ENCODE measurements around the gene PGC. TPM values are rescaled to one million over a fixed set of nuclear protein-coding genes. Genes with fewer than 3 reads are reported as not detected.

Gene PGC
- total and polyA plus RNA-seq, 2 donors (not counting 1 experiment from before 2014, with no cell fraction given) = not detected

DNA sequence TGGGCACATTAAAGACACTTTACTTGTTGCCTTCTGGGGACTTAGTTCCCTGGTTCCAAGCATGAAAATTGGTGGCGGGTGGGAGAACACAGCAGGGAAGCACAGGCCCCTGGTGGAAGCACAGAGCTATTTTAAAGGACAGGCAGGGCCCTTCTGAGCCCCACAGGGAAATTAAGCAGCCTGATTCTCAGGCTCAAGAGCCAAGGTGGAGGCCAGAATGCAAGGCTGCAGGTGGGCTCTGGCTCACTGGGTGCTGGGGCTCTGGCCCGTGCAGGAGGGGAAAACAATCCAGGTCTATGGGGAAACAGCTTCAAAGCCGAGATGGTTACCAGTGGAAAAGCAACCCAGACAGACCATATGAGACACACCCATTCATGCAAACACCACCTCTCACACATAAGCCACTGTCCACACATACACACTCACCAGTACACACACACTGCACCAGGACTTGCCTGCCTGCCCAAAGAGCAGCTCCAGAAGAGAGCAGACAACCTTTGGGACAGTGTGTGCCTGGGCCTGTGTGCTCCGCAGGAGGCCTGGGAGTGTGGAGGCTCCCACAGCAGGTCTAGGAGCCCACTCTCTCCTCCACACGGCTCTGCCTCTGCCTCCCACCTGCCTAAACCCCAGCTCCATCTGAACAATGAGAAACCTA, 42.4 kb downstream of the PGC start:
- peak overlapping the region; percentile 82 for H3K4me2 ChIP-seq (replicated peaks; ENCODE audit: low read depth, low read length, poor library complexity, severe bottlenecking)
- Mint-ChIP-seq H3K9me3 (ENCODE audit: insufficient read depth) (no peaks in the 10 kb centered on the region), H3K4me1 (peaks cover 95% of the 10 kb centered on the region), H3K27me3 (no peaks in the 10 kb centered on the region), H3K4me3 (peak overlapping the region; percentile 86), H3K27ac (peak overlapping the region; percentile 100)
- peaks cover 89 to 93% of the 10 kb centered on the region in 2 donors for H3K4me1 ChIP-seq (ENCODE audit: control insufficient read depth in 2 of 2, insufficient read depth in 2 of 2, low read length in 2 of 2)
- H3K27ac ChIP-seq (ENCODE audit: low read length in 2 of 2) = peak overlapping the region; percentile 83 to 96
- no peaks in the 10 kb centered on the region for H3K27me3 ChIP-seq (replicated peaks in 1 of 4; ENCODE audit: control extremely low read depth in 1 of 4, control insufficient read depth in 3 of 4, insufficient read depth in 4 of 4, low read length in 3 of 4)
- ChIA-PET CTCF (interaction anchor here (1.0 to 8.3 kb wide), 14 partner anchors 11 to 339 kb away, joined by 3 to 303 read pairs (median 8); partner anchors contain the start of genes TFEB and TOMM6), POLR2A (interaction anchor here (1.4 to 11.0 kb wide), 6 partner anchors 9 to 27 kb away, joined by 8 to 342 read pairs (median 29); partner anchors contain the start of gene TFEB)
- H3K36me3 ChIP-seq (replicated peaks in 1 of 2; ENCODE audit: control extremely low read depth in 1 of 2, control insufficient read depth in 1 of 2, extremely low read depth in 1 of 2, insufficient read depth in 2 of 2, low read length in 1 of 2) = peaks cover 0 to 45% of the 10 kb centered on the region in 2 experiments
- H3K4me3 ChIP-seq (ENCODE audit: control extremely low read depth in 1 of 5, extremely low read depth in 1 of 5, insufficient read depth in 1 of 5, low read depth in 2 of 5, low read length in 4 of 5) = peak overlapping the region in 4 of 5 experiments; percentile 33 to 65 (median 56)
- peaks cover 97% of the 10 kb centered on the region for H3K79me2 ChIP-seq (ENCODE audit: control insufficient read depth, insufficient read depth, low read length)
- peaks cover 33% of the 10 kb centered on the region for H4K20me1 ChIP-seq (ENCODE audit: control insufficient read depth, insufficient read depth, low read length, poor library complexity, severe bottlenecking)
- 44% methylated on average over 5 of the region's 5 CpGs for WGBS (ENCODE audit: insufficient coverage)
- DNase-seq (no peak), ATAC-seq (ENCODE audit: low read depth) (no peak)
- H3K9ac ChIP-seq (ENCODE audit: low read length) = peak overlapping the region; percentile 65
- intact Hi-C loops (cut with micrococcal nuclease) = loop anchor here (5.0 to 10.0 kb wide), 2 partner anchors 157 to 190 kb away; partner anchors contain the start of genes FOXP4 and USP49
- TF ChIP-seq CTCF (IDR thresholded peaks at IDR 0.05) (no peak), EZH2 (IDR thresholded peaks at IDR 0.05; ENCODE audit: borderline replicate concordance, insufficient read depth, low read depth, low read length, poor library complexity, severe bottlenecking) (no peak)
- no peak overlapping the region for H2AFZ ChIP-seq (ENCODE audit: insufficient read depth, low read depth, low read length, poor library complexity, severe bottlenecking)
- peaks cover 0 to 7% (median 0%) of the 10 kb centered on the region in 3 donors for H3K9me3 ChIP-seq (ENCODE audit: control extremely low read depth in 1 of 3, control insufficient read depth in 2 of 3, insufficient read depth in 1 of 3, low read length in 2 of 3)

DNA sequence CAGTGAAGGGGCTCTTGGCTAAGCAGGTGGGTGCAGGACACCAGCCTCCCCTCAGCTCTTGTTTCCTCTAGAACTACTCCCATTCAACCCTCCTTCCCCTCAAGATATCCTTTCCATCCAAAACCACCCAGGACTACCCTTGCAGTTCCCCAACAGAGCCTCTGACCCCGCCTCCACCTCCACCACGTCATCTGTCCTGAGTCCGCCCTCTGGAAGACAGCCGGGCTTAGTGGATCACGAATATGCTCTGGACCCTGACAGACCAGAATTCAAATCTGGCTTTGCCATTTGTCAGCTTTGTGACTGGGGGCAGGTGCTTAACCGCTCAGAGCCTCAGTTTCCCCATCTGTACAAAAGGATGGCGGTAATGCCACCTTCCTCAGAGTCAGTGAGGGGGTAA, 43.2 kb downstream of the PGC start:
- peaks cover 95% of the 10 kb centered on the region for H3K79me2 ChIP-seq (ENCODE audit: control insufficient read depth, insufficient read depth, low read length)
- Mint-ChIP-seq H3K4me1 (peaks cover 97% of the 10 kb centered on the region), H3K27ac (peak overlapping the region; percentile 100), H3K27me3 (no peaks in the 10 kb centered on the region), H3K9me3 (ENCODE audit: insufficient read depth) (no peaks in the 10 kb centered on the region), H3K4me3 (peak overlapping the region; percentile 86)
- ATAC-seq (ENCODE audit: low read depth) (no peak), DNase-seq (no peak)
- peak overlapping the region; percentile 83 to 96 for H3K27ac ChIP-seq (ENCODE audit: low read length in 2 of 2)
- intact Hi-C loops (cut with micrococcal nuclease) = loop anchor here (10.0 kb wide), 1 partner anchor 191 kb away; the partner anchor contains the start of gene USP49
- TF ChIP-seq EZH2 (IDR thresholded peaks at IDR 0.05; ENCODE audit: borderline replicate concordance, insufficient read depth, low read depth, low read length, poor library complexity, severe bottlenecking) = no peak
- no peak for TF ChIP-seq CTCF (IDR thresholded peaks at IDR 0.05)
- H3K4me3 ChIP-seq (ENCODE audit: control extremely low read depth in 1 of 5, extremely low read depth in 1 of 5, insufficient read depth in 1 of 5, low read depth in 2 of 5, low read length in 4 of 5) = peak overlapping the region in 3 of 5 experiments; percentile 33 to 65 (median 53)
- peak overlapping the region; percentile 82 for H3K4me2 ChIP-seq (replicated peaks; ENCODE audit: low read depth, low read length, poor library complexity, severe bottlenecking)
- H2AFZ ChIP-seq (ENCODE audit: insufficient read depth, low read depth, low read length, poor library complexity, severe bottlenecking) = no peak overlapping the region
- ChIA-PET POLR2A (interaction anchor here (2.7 to 11.0 kb wide), 5 partner anchors 12 to 28 kb away, joined by 11 to 342 read pairs (median 41); partner anchors contain the start of gene TFEB), CTCF (interaction anchor here (1.6 to 8.3 kb wide), 7 partner anchors 10 to 81 kb away, joined by 6 to 303 read pairs (median 86); partner anchors contain the start of gene TFEB)
- peaks cover 0 to 7% (median 0%) of the 10 kb centered on the region in 3 donors for H3K9me3 ChIP-seq (ENCODE audit: control extremely low read depth in 1 of 3, control insufficient read depth in 2 of 3, insufficient read depth in 1 of 3, low read length in 2 of 3)
- peaks cover 38% of the 10 kb centered on the region for H4K20me1 ChIP-seq (ENCODE audit: control insufficient read depth, insufficient read depth, low read length, poor library complexity, severe bottlenecking)
- no peaks in the 10 kb centered on the region for H3K27me3 ChIP-seq (replicated peaks in 1 of 4; ENCODE audit: control extremely low read depth in 1 of 4, control insufficient read depth in 3 of 4, insufficient read depth in 4 of 4, low read length in 3 of 4)
- peaks cover 87 to 97% of the 10 kb centered on the region in 2 donors for H3K4me1 ChIP-seq (ENCODE audit: control insufficient read depth in 2 of 2, insufficient read depth in 2 of 2, low read length in 2 of 2)
- 93% methylated on average over 7 of the region's 7 CpGs for WGBS (ENCODE audit: insufficient coverage)
- H3K9ac ChIP-seq (ENCODE audit: low read length) = peak overlapping the region; percentile 65
- H3K36me3 ChIP-seq (replicated peaks in 1 of 2; ENCODE audit: control extremely low read depth in 1 of 2, control insufficient read depth in 1 of 2, extremely low read depth in 1 of 2, insufficient read depth in 2 of 2, low read length in 1 of 2) = peaks cover 0 to 44% of the 10 kb centered on the region in 2 experiments
